ENCODE results near the gene MCL1.
A peak's percentile ranks its signal among the peaks of the same experiment; 100 is the strongest.

MCL1 gene

GRCh38 chr1:150619576-150620509 lies 40.4 kb upstream of the MCL1 start (continued):
- TF ChIP-seq REST (tag by site-specific recombination; IDR thresholded peaks at IDR 0.05): no peak
- TF ChIP-seq ZNF521 (tag by site-specific recombination; IDR thresholded peaks at IDR 0.05): no peak
- no peak for TF ChIP-seq ZNF311 (tag by site-specific recombination; IDR thresholded peaks at IDR 0.05; ENCODE audit: borderline replicate concordance)
- no peak for TF ChIP-seq HOXD13 (CRISPR knock-in tag; IDR thresholded peaks at IDR 0.05; ENCODE audit: borderline replicate concordance)
- no peak for TF ChIP-seq PRDM1 (tag by site-specific recombination; IDR thresholded peaks at IDR 0.05)
- TF ChIP-seq ZNF404 (tag by site-specific recombination; IDR thresholded peaks at IDR 0.05): no peak
- TF ChIP-seq GLIS2 (tag by site-specific recombination; IDR thresholded peaks at IDR 0.05): no peak
- TF ChIP-seq ZNF548 (tag by site-specific recombination; IDR thresholded peaks at IDR 0.05): no peak
- TF ChIP-seq ZNF501 (tag by site-specific recombination; IDR thresholded peaks at IDR 0.05): no peak
- no peak for TF ChIP-seq ZNF10 (tag by site-specific recombination; IDR thresholded peaks at IDR 0.05)
- TF ChIP-seq SP3 (tag by site-specific recombination; IDR thresholded peaks at IDR 0.05): no peak
- TF ChIP-seq ZNF768 (tag by site-specific recombination; IDR thresholded peaks at IDR 0.05): no peak
- TF ChIP-seq ZNF148 (tag by site-specific recombination; IDR thresholded peaks at IDR 0.05; ENCODE audit: borderline replicate concordance): no peak
- TF ChIP-seq ZNF157 (tag by site-specific recombination; IDR thresholded peaks at IDR 0.05): no peak
- TF ChIP-seq OSR2 (tag by site-specific recombination; IDR thresholded peaks at IDR 0.05): peak; percentile 95
- no peak for TF ChIP-seq GLI2 (tag by site-specific recombination; IDR thresholded peaks at IDR 0.05; ENCODE audit: borderline replicate concordance, low read depth)
- TF ChIP-seq TSHZ1 (tag by site-specific recombination; IDR thresholded peaks at IDR 0.05; ENCODE audit: borderline replicate concordance): no peak
- TF ChIP-seq GLI4 (tag by site-specific recombination; IDR thresholded peaks at IDR 0.05): no peak
- TF ChIP-seq ZBTB17 (tag by site-specific recombination; IDR thresholded peaks at IDR 0.05): 0 out of 2 replicates have a peak, but pooled peaks have one; percentile 19
- TF ChIP-seq ELK4 (IDR thresholded peaks at IDR 0.05; ENCODE audit: borderline replicate concordance, low read depth, low read length): no peak
- no peak for TF ChIP-seq ZNF138 (tag by site-specific recombination; IDR thresholded peaks at IDR 0.05; ENCODE audit: borderline replicate concordance)
- TF ChIP-seq, protein P1, sequence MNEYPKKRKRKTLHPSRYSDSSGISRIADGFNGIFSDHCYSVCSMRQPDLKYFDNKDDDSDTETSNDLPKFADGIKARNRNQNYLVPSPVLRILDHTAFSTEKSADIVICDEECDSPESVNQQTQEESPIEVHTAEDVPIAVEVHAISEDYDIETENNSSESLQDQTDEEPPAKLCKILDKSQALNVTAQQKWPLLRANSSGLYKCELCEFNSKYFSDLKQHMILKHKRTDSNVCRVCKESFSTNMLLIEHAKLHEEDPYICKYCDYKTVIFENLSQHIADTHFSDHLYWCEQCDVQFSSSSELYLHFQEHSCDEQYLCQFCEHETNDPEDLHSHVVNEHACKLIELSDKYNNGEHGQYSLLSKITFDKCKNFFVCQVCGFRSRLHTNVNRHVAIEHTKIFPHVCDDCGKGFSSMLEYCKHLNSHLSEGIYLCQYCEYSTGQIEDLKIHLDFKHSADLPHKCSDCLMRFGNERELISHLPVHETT (tag by site-specific recombination; IDR thresholded peaks at IDR 0.05): no peak
- no peak for TF ChIP-seq ZNF24 (tag by site-specific recombination; IDR thresholded peaks at IDR 0.05)
- no peak for TF ChIP-seq BCL6B (tag by site-specific recombination; IDR thresholded peaks at IDR 0.05)
- no peak for TF ChIP-seq ZNF544 (tag by site-specific recombination; IDR thresholded peaks at IDR 0.05)
- no peak for TF ChIP-seq ZNF677 (tag by site-specific recombination; IDR thresholded peaks at IDR 0.05)

Data from HEK293 (cell line).